CD4-positive, alpha-beta T cell treated with Interleukin-4 for 1 hour (primary cell): Measurements from ENCODE around the gene FAM20C.
"Not testable (repeated sequence)": the region's sequence is repeated elsewhere in the genome, so short reads cannot be mapped to it uniquely, and the experiment has no call there.

Experiments used
- DNase-seq, 2 donors: peaks; one replicate each; pipeline ENCODE4 v3.0.0-alpha.2; 2020 to 2022

FAM20C gene

DNA sequence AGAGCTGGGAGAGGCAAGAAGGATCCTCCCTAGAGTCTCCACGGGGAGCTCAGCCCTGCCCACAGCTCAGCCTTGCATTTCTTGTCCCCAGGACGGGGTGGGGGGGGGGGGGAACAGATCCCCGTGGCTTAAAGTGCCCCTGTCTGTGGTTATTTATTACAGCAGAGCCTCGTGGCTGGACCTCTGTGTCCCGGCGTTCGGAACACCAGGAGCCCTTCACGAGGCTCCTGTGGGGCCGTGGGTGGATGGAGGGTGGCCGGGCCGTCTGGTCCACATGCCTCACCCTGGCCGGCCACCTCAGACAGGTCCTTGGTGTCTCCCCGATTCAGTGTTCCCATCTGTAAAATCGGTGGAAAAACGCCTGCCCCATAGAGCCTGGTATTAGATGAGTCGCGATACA lies 37.9 kb downstream of the FAM20C start:
- DNase-seq = no peak

DNA sequence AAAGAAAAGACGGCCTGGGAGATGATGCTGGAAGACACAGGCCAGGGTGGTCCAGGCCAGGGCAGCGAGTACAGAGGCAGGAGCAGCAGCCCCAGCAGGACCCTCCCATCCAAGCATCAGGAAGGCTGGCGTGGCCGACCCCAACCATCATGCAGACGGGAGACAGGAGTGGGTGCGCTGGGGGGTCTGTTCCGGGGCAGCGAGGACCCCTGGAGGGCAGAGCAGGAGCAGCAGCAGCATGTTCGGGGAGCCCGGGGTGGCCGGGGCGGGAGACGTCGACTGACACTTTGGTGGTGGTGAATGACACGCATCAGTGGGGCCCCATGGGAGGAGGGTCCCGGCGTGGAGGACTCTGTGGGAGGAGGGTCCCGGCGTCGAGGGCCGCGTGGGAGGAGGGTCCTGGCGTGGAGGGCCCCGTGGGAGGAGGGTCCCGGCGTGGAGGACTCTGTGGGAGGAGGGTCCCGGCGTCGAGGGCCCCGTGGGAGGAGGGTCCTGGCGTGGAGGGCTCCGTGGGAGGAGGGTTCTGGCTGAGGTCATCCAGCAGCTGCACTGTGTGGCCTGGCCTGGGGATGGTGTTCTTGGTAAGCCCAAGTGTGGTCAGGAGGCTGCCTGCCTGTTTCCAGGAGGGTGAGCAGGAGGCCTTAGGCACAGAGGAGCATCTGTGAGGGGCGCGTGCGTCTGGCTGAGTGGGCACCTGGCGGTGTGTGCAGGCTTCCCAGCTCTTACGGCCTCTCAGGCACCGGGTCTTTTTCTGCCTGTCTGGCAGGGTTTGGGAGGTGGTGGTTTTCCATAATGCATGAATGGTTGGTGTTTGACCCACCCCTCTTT lies 38.9 kb downstream of the FAM20C start:
- DNase-seq = no peak

DNA sequence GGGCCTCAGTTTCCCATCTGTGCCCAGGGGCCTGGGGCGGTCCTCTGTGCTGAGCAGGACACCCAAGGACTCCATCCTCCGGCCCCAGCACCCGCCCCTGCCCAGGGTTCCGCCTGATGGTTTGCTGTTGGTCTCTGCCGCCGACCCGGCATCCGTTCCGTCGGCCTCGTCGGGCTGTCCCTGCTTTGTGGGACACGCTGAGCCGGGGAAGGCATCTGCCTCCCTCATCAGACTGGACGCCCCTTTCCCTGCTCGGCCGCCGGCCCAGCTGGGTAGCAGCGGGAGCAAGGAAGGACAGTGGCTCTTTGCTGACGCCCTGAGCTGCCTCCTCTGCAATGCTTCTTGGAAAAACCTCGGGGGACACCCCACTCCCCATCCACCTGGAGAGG lies 39.5 kb downstream of the FAM20C start:
- no peak for DNase-seq

DNA sequence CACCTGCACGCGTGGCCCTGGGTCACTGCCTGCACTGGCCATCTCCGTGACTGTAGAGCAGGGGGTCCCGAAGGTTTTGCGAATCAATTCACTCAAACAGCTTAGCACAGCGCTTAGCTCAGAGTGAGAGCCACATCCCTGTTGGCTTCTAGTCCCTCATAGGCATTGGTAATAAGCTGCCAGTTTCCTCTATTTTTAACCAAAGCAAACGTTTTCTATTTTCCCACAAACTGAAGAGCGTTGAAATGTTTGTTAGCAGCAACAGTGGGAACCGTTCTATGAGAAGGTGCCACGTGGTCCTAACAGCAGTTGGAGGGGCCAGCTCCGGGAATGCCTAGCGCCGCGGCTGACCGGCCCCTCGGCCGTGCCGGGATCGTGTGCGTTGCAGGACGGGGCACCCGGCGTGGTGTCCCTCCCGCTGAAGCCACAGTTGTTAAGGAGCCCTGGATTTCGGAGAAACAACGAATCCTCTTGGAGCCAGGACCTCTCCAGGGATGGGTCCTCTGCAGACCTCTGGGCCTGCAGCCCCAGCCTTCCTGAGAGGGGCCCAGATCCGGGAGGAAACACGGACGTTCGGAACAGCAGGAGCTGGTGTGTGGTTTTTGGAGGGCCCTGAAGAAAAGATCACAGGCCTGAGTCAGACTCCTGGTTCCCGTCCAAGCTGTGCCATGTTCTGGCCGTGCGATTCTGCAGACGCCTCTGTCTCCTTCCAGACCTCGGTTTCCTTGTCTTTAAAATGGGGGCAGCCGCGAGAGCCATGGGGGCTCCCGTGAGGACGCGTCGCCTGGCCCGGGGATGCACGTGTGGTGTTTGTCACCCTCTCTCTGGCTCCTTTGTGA lies 40.3 kb downstream of the FAM20C start:
- no peak for DNase-seq

DNA sequence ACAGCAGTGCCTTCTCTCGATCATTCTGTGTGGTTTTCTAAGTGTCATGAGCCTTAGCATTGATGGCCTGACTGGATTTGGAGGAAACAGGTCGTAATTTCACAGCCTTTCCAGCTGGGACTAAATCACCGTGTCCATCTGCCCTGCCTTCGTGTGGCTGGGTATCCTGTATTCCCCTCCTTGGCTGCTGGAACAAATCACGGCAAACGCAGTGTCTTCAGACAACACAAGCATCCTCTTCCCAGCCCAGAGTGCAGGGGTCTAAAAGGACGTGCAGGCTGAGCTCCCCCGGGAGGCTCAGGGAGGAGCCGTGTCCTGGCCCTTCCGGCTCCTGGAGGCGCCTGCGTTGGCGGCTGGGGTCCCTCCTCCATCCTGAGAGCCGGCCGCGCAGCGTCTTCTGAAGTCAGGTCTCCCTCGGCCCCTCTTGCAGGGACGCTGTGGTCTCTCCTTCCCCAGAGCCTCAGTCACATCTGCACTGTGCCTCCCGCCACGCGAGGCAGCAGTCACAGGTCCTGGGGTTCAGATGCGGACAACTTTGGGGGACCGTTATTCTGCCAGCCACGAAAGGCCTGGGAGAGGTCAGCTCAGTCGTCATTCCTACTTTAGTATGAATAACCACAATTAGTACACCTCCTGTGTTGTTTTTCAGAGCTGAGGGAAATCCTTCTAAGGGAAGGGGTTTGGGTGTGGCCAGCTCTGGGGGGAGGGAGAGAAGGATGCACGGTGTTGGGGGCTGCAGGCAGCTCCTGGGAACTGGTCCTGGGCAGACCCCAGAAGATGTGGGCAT lies 41.1 kb downstream of the FAM20C start:
- DNase-seq = no peak

DNA sequence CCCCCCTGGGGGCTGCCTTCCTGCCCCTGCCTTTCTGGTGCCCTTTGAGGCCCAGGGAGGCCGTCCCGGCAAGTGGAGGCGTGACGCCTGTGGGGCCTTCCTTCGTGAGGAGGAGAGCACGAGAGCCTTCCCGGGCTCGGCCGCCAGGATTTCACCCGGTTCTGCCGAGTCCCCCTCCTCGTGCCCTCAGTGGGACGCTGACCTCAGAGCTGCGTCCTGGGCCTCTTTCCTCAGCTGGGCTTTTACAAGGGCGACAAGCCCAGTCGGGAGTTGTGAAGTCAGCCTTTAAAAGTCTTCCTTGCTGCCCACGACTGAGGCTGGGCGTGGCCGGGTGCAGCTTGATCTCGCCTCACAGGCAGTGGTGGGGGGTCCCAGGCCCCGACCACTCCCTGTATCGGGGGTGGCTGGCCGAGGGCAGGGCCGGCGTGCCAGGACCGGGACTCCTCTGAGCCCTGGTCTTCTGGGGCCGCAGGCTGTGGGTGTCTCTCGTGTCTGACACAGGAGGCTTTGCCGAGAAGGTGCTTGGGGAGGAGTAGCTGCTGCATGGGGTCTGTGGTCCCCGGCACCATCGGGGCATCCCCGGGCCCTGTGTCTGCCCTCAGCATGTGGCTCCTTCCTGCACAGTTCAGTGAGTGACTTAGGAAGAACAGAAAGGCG lies 41.8 kb downstream of the FAM20C start:
- DNase-seq = no peak

DNA sequence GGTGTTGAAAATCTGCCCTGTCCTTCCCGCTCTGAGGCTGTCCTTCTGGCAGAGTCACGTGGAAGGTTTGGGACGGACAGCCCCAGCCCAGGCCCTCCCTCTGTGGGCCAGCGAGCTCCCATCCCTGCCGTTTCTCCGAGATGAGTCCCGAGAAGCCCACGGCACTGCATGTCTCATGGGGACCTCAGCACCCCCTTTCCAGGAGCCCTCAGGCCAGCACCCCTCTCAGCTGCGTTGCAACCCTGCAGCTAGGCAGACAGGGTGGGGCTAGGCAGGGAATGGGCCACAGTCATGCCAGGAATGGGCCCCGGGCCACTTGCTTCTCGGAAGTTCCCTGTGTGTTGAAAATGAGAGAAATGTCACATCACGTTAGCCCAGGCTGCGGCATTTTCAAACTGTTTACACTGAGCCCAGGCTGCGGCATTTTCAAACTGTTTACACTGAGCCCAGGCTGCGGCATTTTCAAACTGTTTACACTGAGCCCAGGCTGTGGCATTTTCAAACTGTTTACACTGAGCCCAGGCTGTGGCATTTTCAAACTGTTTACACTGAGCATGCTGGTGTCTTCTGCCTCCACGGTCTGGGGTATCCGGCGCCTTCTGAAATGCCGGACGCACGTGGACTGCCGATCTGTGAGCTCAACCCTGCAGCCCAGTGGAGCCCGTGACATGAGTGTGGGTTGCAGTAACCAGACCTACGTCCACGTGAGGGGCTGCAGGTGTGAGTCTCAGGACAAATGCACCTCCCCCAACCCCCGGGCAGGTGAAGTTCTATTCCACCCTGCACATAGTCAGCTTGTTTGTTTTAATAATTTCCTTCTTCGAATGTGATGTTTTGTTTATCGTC lies 42.6 kb downstream of the FAM20C start:
- DNase-seq = no peak

DNA sequence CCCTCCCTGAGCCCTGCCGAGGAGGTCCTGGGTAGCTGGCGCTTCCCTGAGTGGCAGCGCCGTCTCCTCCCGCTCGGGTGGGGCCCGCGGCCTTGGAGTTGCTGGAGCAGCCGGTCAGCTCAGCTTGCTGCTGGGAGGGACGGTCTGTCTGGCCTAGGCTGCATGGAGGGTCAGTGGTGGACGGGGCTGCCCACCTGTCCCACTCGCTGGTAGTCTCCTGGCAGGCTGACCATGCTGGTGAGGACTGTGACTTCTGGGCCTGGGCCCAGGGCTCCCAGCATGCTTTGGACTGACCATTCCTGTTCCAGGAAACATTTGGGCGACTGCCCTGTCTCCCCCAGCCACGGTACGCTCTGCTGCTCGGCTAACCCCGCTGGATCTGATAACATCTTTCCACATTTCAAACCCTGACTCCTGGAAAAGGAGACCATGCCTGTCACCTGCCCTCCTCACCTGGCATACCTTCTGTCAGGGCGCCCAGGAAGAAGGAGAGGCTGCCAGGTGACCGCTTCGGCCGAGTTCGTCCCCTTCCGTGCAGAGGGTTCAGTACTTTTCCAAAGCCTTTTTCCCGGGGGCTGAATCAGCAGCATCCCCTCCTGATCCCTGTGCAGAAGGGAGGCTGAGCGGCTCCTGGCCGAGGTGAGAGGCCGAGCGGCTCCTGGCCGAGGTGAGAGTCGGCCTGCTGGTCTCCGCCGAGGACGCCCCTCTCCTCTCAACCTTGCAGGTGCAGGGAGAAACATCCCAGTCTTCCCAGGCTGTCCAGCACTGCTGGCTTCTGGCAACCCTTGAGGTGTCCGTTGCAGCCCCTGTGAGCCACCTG lies 43.4 kb downstream of the FAM20C start:
- no peak for DNase-seq

DNA sequence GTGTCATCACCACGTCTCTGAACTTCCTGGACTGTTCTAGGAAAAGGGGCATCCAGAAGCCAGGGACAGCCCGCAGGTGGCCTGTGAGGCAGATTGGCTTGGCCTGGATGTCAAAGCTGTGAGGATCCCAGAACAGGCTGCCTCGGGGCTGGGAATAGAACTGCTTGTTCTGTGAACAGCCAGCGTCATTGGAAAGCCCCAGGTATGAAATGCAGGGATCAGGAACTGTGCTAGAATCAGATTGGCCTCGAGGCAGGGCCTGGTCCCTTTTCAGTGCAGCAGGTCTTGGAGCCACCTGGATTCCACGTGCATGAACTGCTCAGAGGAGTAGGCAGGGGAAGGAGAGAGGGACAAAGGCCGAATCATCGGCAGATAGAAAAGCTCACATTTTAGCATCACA lies 44.6 kb downstream of the FAM20C start:
- no peak for DNase-seq

DNA sequence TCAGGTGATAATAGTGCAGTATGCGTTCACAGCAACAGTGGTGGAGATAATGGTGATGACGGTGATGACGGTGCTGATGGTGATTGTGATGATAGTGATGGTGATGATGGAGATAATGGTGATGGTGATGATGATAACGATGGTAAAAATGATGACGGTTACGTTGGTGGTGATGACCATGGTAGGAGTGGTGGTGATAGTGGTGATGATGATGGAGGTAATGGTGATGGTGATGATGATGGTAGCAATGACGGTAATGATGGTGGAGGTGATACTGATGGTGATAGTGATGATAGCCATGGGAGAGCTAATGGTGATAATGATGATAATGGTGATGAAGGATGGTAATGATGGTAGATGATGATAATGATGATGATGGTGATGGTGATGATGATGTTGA lies 45.0 kb downstream of the FAM20C start:
- DNase-seq = no peak

DNA sequence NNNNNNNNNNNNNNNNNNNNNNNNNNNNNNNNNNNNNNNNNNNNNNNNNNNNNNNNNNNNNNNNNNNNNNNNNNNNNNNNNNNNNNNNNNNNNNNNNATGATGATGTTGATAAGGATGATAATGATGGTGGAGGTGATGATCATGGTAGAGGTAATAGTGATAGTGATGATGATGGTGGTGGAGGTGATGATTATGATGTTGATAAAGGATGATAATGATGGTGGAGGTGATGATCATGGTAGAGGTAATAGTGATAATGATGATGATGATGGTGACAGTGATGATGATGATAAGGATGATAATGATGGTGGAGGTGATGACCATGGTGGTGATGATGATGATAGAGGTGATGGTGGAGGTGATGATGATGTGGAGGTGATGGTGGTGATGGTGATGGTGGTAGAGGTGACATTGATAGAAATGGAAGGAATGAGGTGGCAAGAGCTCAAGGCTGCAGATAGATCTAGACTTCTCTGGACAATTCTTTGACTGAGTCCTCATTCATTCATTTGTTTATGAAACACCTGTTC lies 47.8 kb downstream of the FAM20C start:
- no peak for DNase-seq

DNA sequence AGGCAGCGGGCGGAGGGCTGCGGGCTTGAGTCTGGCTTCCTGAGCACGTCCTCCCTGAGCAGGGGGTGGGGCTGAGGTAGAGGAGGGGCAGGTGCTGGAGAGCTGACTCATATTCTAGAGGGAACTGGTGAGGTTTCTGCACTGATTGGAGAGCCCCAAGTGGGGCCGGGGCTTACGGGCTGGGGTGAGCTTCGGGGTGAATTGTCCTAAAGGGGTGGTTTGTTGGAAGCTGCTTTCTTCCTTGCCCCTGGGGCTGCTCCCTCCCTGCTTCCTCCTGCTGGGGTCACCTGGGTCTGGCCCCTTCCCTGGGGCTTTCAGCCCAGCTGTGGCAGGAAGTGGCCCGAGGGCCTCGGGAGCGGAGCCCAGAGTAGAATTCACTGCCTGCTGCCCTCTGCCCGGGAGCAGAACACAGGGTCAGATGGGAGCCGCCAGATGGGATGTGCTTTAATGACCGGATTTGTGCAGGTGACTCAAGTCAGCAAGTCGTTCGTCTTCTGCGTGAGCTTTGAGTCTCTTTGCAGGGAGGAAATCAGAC lies 48.6 kb downstream of the FAM20C start:
- DNase-seq = no peak

DNA sequence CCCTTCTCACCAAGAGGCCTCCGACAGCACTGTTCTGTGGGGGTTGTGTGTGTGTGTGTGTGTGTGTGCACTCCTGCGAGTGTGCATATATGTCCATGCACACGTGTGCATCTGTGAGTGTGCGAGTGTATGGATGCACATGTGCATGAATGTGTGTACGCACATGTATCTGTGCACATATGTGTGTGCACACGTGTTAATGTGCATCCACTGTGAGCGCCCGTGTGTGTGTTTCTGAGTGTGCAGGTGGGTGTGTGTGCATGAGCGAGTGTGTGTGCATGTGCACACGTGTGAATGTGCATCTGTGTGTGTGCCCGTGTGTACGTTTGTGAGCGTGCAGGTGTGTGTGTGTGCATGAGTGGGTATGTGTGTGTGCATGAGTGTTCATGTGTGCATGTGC lies 49.1 kb downstream of the FAM20C start:
- DNase-seq = no peak

DNA sequence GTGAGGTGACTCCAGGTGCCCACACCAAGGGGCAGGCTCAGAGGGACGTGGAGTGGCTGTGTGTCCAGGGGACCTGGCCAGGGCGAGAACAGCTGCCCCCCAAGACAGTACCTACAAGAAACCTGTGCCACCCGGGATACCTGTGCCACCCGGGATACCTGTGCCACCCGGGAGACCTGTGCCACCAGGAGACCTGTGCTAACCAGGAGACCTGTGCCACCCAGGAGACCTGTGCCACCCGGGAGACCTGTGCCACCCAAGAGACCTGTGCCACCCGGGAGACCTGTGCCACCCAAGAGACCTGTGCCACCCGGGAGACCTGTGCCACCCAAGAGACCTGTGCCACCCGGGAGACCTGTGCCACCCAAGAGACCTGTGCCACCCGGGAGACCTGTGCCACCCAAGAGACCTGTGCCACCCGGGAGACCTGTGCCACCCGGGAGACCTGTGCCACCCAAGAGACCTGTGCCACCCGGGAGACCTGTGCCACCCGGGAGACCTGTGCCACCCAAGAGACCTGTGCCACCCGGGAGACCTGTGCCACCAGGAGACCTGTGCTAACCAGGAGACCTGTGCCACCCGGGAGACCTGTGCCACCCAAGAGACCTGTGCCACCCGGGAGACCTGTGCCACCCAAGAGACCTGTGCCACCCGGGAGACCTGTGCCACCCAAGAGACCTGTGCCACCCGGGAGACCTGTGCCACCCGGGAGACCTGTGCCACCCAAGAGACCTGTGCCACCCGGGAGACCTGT lies 50.6 kb downstream of the FAM20C start:
- not testable (repeated sequence) for DNase-seq

DNA sequence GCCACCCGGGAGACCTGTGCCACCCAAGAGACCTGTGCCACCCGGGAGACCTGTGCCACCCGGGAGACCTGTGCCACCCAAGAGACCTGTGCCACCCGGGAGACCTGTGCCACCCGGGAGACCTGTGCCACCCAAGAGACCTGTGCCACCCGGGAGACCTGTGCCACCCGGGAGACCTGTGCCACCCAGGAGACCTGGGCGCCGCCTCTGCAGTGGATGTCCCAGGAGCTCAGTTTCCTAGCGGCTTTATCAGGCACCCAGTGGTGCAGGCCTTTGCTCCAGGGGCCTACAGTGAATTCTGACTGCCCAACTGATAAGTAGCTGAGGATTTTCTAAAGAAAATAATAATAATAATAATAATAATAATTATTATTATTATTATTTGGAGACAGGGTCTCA lies 51.2 kb downstream of the FAM20C start:
- not testable (repeated sequence) for DNase-seq

DNA sequence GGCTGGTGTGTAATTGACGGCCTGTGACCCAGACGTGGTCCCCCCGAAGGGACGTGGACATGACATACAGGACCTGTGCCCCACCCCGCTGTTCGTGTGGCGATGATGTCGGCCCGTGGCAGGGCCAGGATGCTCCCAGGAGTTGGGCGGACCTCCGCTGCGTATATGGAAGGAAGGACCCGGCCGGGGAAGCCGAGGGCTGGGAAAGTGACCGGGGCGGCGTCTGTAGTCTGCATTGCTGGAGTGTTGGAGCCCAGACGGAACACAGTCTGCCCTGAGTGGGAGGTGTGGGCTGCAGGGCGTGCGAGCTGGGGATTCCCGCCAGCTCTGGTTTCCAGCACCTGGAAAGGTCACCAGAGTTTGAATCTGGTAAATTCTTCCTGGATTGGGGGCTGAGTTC lies 52.6 kb downstream of the FAM20C start:
- DNase-seq = no peak

DNA sequence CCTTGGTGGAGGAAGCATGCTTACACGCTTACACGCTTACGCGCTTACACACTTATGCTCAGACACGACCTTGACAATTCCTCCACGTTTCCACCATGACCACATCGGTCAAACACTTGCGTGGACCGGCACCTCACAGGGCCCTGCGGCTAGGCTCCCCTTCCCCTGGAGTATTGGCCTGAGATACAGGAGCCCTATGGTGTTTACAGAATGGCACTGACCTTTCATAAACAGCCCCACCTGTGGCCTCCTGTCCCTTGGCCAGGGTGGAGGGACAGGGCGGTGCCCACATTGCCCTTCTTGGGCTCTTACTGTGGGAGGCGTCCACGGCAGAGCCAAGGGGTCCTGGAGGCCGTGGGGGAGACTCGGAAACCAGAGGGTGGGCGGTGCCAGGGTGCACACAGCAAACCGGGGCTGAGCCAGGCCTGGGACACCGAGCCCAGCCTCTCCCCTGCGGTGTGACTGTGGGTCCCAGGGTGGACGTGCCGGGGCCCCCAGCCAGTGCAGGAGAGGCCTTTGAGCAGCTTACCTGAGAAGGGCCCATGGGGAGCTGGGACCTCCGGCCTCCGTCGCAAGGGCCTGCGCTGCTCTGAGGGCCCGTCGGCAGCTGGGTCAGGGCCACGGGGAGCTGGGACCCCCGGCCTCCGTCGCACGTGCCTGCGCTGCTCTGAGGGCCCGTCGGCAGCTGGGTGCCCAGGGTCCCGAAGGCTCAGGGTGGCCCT lies 53.4 kb downstream of the FAM20C start:
- DNase-seq = no peak

DNA sequence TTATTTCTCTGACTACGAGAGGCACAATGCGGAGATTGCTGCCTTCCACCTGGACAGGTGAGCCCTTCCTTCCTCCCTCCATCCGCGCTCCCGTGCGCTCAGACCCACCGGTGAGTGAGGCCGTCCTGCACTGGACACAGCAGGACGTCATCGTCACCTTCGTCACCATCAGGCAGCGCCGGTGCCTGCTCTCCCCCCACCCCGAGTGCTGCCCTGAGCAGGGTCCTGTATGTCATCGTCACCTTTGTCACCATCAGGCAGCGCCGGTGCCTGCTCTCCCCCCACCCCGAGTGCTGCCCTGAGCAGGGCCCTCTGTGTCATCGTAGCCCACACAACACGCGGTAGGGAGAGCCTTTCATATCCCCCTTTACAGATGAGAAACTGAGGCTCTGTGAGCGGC lies 54.1 kb downstream of the FAM20C start:
- DNase-seq = no peak

DNA sequence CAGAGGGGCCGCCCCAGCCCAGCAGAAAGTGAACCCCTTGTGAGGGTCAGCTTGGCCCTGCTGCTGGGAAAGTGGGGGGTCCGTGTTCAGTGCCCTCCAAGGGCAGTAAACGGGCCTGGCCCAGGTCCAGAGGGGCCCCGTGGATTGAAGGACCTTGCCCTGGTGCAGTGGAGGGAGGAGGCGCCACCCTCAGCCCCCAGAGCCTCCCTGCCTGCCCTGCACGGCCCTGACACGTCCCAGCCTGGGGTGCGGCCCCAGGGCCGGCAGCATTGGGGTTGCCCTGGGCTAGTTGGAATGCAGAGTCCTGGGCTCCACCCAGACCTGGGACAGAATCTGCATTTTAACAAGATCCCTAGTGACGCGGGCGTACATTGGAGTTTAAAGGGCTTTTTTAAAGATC lies 54.8 kb downstream of the FAM20C start:
- DNase-seq = no peak
